HepG2 (cell line): ENCODE measurements around the gene SIGMAR1. TPM values are rescaled to one million over a fixed set of nuclear protein-coding genes. Genes with fewer than 3 reads are reported as not detected.
A peak's percentile ranks its signal among the peaks of the same experiment; 100 is the strongest.

ENCODE experiments used
- ADNP ChIP-seq: sonication (generic); formaldehyde crosslinking; IDR thresholded peaks from 2 replicates; pipeline ENCODE4 v1.4.0; 2020; ENCODE audit warnings: missing genetic modification reagents
- CREM ChIP-seq, 2 experiments: sonication (generic) in 1 of 2; formaldehyde crosslinking in 1 of 2; IDR thresholded peaks; 2 replicates each; pipeline versions ENCODE4 v1.4.0 to v1.6.1; 2016 to 2020; ENCODE audit warnings: antibody characterized with exemption in 1 of 2, mild to moderate bottlenecking in 1 of 2, missing genetic modification reagents in 1 of 2
- EHMT2 ChIP-seq: fragments of 200-600 bp; sonication (generic); IDR thresholded peaks from 2 replicates; pipeline ENCODE4 v1.7.0; 2017; ENCODE audit warnings: antibody characterized with exemption, low read depth, low read length, borderline replicate concordance
- FIP1L1 ChIP-seq: fragments of 200-400 bp; formaldehyde crosslinking; IDR thresholded peaks from 2 replicates; pipeline ENCODE4 v1.6.1; 2018; ENCODE audit warnings: low read depth, mild to moderate bottlenecking, low read length, moderate library complexity, borderline replicate concordance; ENCODE audit not compliant: insufficient read depth
- GATAD2A ChIP-seq: IDR thresholded peaks from 2 replicates; pipeline ENCODE4 v1.6.1; 2016
- JARID2 ChIP-seq: sonication (generic); formaldehyde crosslinking; IDR thresholded peaks from 2 replicates; pipeline ENCODE4 v1.8.1; 2023; ENCODE audit warnings: missing genetic modification reagents, inconsistent platforms; ENCODE audit not compliant: insufficient replicate concordance
- SRSF9 ChIP-seq: fragments of 200-400 bp; formaldehyde crosslinking; IDR thresholded peaks from 2 replicates; pipeline ENCODE4 v1.6.1; 2018; ENCODE audit warnings: borderline replicate concordance, mild to moderate bottlenecking, low read depth, low read length; ENCODE audit not compliant: insufficient read depth, poor library complexity, severe bottlenecking
- TBL1XR1 ChIP-seq: fragments of 150-350 bp; IDR thresholded peaks from 2 replicates; pipeline ENCODE4 v1.6.1; 2014; ENCODE audit warnings: borderline replicate concordance, low read length; ENCODE audit not compliant: partially characterized antibody
- ZNF446 ChIP-seq: sonication (generic); formaldehyde crosslinking; IDR thresholded peaks from 2 replicates; pipeline ENCODE4 v1.5.0; 2020; ENCODE audit warnings: mild to moderate bottlenecking, missing genetic modification reagents
- ZNF558 ChIP-seq: sonication (generic); formaldehyde crosslinking; IDR thresholded peaks from 2 replicates; pipeline ENCODE4 v1.9.0; 2022; ENCODE audit warnings: mild to moderate bottlenecking, missing genetic modification reagents, borderline replicate concordance
- ZNF562 ChIP-seq: sonication (generic); formaldehyde crosslinking; IDR thresholded peaks from 2 replicates; pipeline ENCODE4 v1.8.0; 2022; ENCODE audit warnings: missing genetic modification reagents, borderline replicate concordance
- ZNF841 ChIP-seq: sonication (generic); formaldehyde crosslinking; IDR thresholded peaks from 2 replicates; pipeline ENCODE4 v1.8.1; 2023; ENCODE audit warnings: missing genetic modification reagents, borderline replicate concordance
- ZNF878 ChIP-seq: sonication (generic); formaldehyde crosslinking; IDR thresholded peaks from 2 replicates; pipeline ENCODE4 v1.8.1; 2023; ENCODE audit warnings: mild to moderate bottlenecking, missing genetic modification reagents, moderate library complexity
- polyA plus RNA-seq, 8 experiments: library from polyadenylated mRNA; depleted of rRNA in 3 of 8; stranded (reverse) in 7 of 8; unstranded in 1 of 8; fragments of >200 nt; fragmentation: Illumina TruSeq in 4 of 8; extraction: Trizol in 4 of 8; gene quantifications; 2 replicates each; pipeline versions ENCODE4 v1.2.1 to v1.2.3, GENCODE V29; 2011 to 2016; ENCODE audit warnings: low read depth in 4 of 8, missing spikeins in 1 of 8, mixed read lengths in 1 of 8; ENCODE audit not compliant: insufficient read depth in 1 of 8
- total RNA-seq, 5 experiments: library from RNA; depleted of rRNA; stranded (reverse); fragments of >200 nt; fragmentation: Illumina TruSeq; extraction: Trizol; gene quantifications; 2 replicates each; pipeline ENCODE4 v1.2.3, GENCODE V29; 2016; ENCODE audit warnings: low read depth in 1 of 5
- TF ChIP-seq, protein P1 (sequence below): sonication (generic); formaldehyde crosslinking; IDR thresholded peaks from 2 replicates; pipeline ENCODE4 v1.4.0; 2020; ENCODE audit warnings: missing genetic modification reagents, borderline replicate concordance
- TF ChIP-seq, protein P2 (sequence below): sonication (generic); formaldehyde crosslinking; IDR thresholded peaks from 2 replicates; pipeline ENCODE4 v1.5.0; 2020; ENCODE audit warnings: mild to moderate bottlenecking, missing genetic modification reagents, borderline replicate concordance
- TF ChIP-seq, protein P3 (sequence below): sonication (generic); formaldehyde crosslinking; IDR thresholded peaks from 2 replicates; pipeline ENCODE4 v1.9.0; 2022; ENCODE audit warnings: low read depth, missing genetic modification reagents

SIGMAR1 gene
- total and polyA plus RNA-seq, 2 of the 13 experiments (the other 11 are each of a cell fraction or from before 2014, with no cell fraction given), result 38.9 to 60.8 TPM

DNA sequence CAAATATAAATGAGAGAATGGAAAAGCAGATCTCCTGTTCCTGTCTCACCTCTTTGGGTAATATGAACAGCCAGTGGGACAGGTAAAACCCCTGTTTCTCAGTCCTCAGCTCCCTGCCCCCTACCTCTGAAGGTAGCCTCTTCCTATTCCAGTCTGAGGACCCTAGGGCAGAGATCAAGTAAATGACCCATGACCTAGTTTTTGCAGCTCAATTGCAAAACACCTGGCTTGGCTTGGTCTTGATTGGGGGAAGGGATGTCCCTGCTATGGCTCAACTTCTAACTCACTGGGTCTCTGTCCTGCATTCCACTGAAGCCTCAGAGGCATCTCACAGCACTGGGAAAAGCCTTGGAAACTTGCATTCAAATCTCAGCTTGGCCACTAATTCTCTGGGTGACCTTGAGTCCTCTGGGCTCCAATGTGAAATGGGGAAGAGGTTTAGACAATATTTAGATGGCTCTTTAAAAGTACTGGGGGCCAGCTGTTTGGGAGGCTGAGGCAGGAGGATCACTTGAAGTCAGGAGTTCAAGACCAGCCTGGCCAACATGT, 7.3 kb upstream of the SIGMAR1 start (continued):
- TF ChIP-seq EHMT2 (peak; percentile 30; the same call in 1 of the 2 replicates), JARID2 (CRISPR knock-in tag) (no peak), ADNP (CRISPR knock-in tag) (no peak), ZNF558 (CRISPR knock-in tag) (no peak), ZNF446 (CRISPR knock-in tag) (no peak), SRSF9 (no peak), ZNF562 (CRISPR knock-in tag) (no peak), TBL1XR1 (peak; percentile 49), ZNF878 (CRISPR knock-in tag) (no peak), CREM (IDR thresholded peaks at IDR 0.05) (peak; percentile 50; the same call in 1 of the 2 replicates), CREM (CRISPR knock-in tag; IDR thresholded peaks at IDR 0.05) (no peak), GATAD2A (CRISPR knock-in tag) (peak; percentile 88), FIP1L1 (no peak), ZNF841 (CRISPR knock-in tag) (no peak)
- TF ChIP-seq, protein P1, sequence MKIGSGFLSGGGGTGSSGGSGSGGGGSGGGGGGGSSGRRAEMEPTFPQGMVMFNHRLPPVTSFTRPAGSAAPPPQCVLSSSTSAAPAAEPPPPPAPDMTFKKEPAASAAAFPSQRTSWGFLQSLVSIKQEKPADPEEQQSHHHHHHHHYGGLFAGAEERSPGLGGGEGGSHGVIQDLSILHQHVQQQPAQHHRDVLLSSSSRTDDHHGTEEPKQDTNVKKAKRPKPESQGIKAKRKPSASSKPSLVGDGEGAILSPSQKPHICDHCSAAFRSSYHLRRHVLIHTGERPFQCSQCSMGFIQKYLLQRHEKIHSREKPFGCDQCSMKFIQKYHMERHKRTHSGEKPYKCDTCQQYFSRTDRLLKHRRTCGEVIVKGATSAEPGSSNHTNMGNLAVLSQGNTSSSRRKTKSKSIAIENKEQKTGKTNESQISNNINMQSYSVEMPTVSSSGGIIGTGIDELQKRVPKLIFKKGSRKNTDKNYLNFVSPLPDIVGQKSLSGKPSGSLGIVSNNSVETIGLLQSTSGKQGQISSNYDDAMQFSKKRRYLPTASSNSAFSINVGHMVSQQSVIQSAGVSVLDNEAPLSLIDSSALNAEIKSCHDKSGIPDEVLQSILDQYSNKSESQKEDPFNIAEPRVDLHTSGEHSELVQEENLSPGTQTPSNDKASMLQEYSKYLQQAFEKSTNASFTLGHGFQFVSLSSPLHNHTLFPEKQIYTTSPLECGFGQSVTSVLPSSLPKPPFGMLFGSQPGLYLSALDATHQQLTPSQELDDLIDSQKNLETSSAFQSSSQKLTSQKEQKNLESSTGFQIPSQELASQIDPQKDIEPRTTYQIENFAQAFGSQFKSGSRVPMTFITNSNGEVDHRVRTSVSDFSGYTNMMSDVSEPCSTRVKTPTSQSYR (CRISPR knock-in tag), result peak; percentile 99
- TF ChIP-seq, protein P2, sequence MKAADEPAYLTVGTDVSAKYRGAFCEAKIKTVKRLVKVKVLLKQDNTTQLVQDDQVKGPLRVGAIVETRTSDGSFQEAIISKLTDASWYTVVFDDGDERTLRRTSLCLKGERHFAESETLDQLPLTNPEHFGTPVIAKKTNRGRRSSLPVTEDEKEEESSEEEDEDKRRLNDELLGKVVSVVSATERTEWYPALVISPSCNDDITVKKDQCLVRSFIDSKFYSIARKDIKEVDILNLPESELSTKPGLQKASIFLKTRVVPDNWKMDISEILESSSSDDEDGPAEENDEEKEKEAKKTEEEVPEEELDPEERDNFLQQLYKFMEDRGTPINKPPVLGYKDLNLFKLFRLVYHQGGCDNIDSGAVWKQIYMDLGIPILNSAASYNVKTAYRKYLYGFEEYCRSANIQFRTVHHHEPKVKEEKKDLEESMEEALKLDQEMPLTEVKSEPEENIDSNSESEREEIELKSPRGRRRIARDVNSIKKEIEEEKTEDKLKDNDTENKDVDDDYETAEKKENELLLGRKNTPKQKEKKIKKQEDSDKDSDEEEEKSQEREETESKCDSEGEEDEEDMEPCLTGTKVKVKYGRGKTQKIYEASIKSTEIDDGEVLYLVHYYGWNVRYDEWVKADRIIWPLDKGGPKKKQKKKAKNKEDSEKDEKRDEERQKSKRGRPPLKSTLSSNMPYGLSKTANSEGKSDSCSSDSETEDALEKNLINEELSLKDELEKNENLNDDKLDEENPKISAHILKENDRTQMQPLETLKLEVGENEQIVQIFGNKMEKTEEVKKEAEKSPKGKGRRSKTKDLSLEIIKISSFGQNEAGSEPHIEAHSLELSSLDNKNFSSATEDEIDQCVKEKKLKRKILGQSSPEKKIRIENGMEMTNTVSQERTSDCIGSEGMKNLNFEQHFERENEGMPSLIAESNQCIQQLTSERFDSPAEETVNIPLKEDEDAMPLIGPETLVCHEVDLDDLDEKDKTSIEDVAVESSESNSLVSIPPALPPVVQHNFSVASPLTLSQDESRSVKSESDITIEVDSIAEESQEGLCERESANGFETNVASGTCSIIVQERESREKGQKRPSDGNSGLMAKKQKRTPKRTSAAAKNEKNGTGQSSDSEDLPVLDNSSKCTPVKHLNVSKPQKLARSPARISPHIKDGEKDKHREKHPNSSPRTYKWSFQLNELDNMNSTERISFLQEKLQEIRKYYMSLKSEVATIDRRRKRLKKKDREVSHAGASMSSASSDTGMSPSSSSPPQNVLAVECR (CRISPR knock-in tag), result peak; percentile 30; the same call in 1 of the 2 replicates
- TF ChIP-seq, protein P3, sequence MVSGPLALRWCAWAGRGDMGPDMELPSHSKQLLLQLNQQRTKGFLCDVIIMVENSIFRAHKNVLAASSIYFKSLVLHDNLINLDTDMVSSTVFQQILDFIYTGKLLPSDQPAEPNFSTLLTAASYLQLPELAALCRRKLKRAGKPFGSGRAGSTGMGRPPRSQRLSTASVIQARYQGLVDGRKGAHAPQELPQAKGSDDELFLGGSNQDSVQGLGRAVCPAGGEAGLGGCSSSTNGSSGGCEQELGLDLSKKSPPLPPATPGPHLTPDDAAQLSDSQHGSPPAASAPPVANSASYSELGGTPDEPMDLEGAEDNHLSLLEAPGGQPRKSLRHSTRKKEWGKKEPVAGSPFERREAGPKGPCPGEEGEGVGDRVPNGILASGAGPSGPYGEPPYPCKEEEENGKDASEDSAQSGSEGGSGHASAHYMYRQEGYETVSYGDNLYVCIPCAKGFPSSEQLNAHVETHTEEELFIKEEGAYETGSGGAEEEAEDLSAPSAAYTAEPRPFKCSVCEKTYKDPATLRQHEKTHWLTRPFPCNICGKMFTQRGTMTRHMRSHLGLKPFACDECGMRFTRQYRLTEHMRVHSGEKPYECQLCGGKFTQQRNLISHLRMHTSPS (CRISPR knock-in tag), result no peak
